T-cell (primary cell): ENCODE results near the gene TMEM164. TPM values are rescaled to one million over a fixed set of nuclear protein-coding genes. Genes with fewer than 3 reads are reported as not detected.

ENCODE experiments used
- ATAC-seq, 4 experiments: fragments of 200-7000 bp in 3 of 4; fragments of 150-1000 bp in 1 of 4; cut with Tn5 transposase; replicated peaks in 1 of 4; 1 replicate in 3 of 4; 2 replicates in 1 of 4; pipeline ENCODE4 v1.10.0; 2021; ENCODE audit warnings: moderate library complexity in 3 of 4, mild to moderate bottlenecking in 2 of 4, moderate number of reproducible peaks in 1 of 4
- CTCF ChIA-PET, 2 donors: fragments of 300-600 bp; sonication (Branson Sonifier 250); formaldehyde crosslinking; loops; one replicate each; lab custom pipeline; 2022; ENCODE audit warnings: antibody characterized with exemption in 2 of 2; lab: Charles Lee
- POLR2A ChIA-PET, 2 donors: fragments of 300-600 bp; sonication (Branson Sonifier 250); formaldehyde crosslinking; loops; one replicate each; lab custom pipeline; 2022; ENCODE audit warnings: antibody characterized with exemption in 2 of 2; lab: Charles Lee
- DNase-seq, 35 experiments: peaks; one replicate each; pipeline versions ENCODE4 v3.0.0 to v3.0.0-alpha.2; 2013 to 2023
- H3K27ac ChIP-seq: one replicate; pipeline ENCODE4 v1.5.1; 2013; ENCODE audit warnings: low read length
- H3K27me3 ChIP-seq, 2 experiments: replicated peaks in 1 of 2; 1 replicate in 1 of 2; 2 replicates in 1 of 2; pipeline versions ENCODE4 v1.6.1 to v1.7.0; 2013; ENCODE audit warnings: low read length in 1 of 2, mixed read lengths in 1 of 2; ENCODE audit not compliant: control insufficient read depth in 2 of 2, insufficient read depth in 2 of 2; ENCODE audit errors: extremely low read depth in 1 of 2
- H3K36me3 ChIP-seq, 2 donors: 1 replicate in 1 of 2; 2 replicates in 1 of 2; pipeline versions ENCODE4 v1.6.1 to v1.7.0; 2013; ENCODE audit warnings: low read length in 1 of 2; ENCODE audit not compliant: control insufficient read depth in 2 of 2, insufficient read depth in 1 of 2; ENCODE audit errors: extremely low read depth in 1 of 2
- H3K4me1 ChIP-seq, 2 experiments: 1 replicate in 1 of 2; 2 replicates in 1 of 2; pipeline versions ENCODE4 v1.6.1 to v1.7.0; 2013; ENCODE audit warnings: low read length in 2 of 2, mixed read lengths in 1 of 2; ENCODE audit not compliant: insufficient read depth in 2 of 2, control insufficient read depth in 1 of 2; ENCODE audit errors: extremely low read depth in 1 of 2
- H3K4me3 ChIP-seq, 2 donors: 1 replicate in 1 of 2; 2 replicates in 1 of 2; pipeline versions ENCODE4 v1.5.1 to v1.7.0; 2013; ENCODE audit warnings: mild to moderate bottlenecking in 2 of 2, low read length in 1 of 2, moderate library complexity in 1 of 2; ENCODE audit not compliant: control insufficient read depth in 1 of 2; ENCODE audit errors: extremely low read depth in 1 of 2
- H3K9me3 ChIP-seq: 2 replicates; pipeline ENCODE4 v1.7.0; 2013
- H3K27ac Mint-ChIP-seq, 2 donors: one replicate each; pipeline ENCODE4 v1.8.0; 2020 to 2021; ENCODE audit warnings: mild to moderate bottlenecking in 2 of 2, mixed read lengths in 2 of 2
- H3K27me3 Mint-ChIP-seq, 2 donors: one replicate each; pipeline ENCODE4 v1.8.0; 2021 to 2022; ENCODE audit warnings: mixed read lengths in 2 of 2
- H3K36me3 Mint-ChIP-seq: one replicate; pipeline ENCODE4 v1.8.0; 2021; ENCODE audit warnings: mixed read lengths
- H3K4me1 Mint-ChIP-seq, 3 donors: one replicate each; pipeline ENCODE4 v1.8.0; 2020 to 2022; ENCODE audit warnings: mixed read lengths in 3 of 3, mild to moderate bottlenecking in 1 of 3
- H3K4me3 Mint-ChIP-seq, 3 donors: one replicate each; pipeline ENCODE4 v1.8.0; 2020 to 2022; ENCODE audit warnings: mild to moderate bottlenecking in 3 of 3, mixed read lengths in 3 of 3, moderate library complexity in 3 of 3
- H3K9me3 Mint-ChIP-seq, 3 donors: one replicate each; pipeline ENCODE4 v1.8.0; 2020 to 2022; ENCODE audit warnings: mixed read lengths in 3 of 3
- WGBS: methylation state at CpG from one replicate; pipeline ENCODE4 v1.1.5; 2013; ENCODE audit warnings: missing lambda C conversion rate; ENCODE audit not compliant: insufficient coverage; 5-methylcytosine and 5-hydroxymethylcytosine counted together
- total RNA-seq, 35 experiments: library from RNA in 6 of 35; stranded (reverse) in 6 of 35; fragments of 120-200 nt in 1 of 35; gene quantifications; one replicate each; pipeline versions ENCODE4 v1.2.1 to v1.2.4 and lab custom pipeline; 2013 to 2026

The TMEM164 gene
- total RNA-seq, 5 donors from 2014 or later (not counting 1 experiment from before 2014, with no cell fraction given) = 16.9 to 20.6 (median 19.8) TPM

- Mint-ChIP-seq H3K36me3 (peaks cover 12% of the 10 kb centered on the region), H3K27me3 (no peaks in the 10 kb centered on the region), H3K4me1 (no peaks in the 10 kb centered on the region), H3K9me3 (no peaks in the 10 kb centered on the region), H3K4me3 (no peak overlapping the region), H3K27ac (no peak overlapping the region)
- H3K27me3 ChIP-seq = no peaks in the 10 kb centered on the region
- no peak for ATAC-seq
- ChIA-PET POLR2A (no interaction called here), CTCF (interaction anchor here in 1 of 2 donors (1.8 kb wide), 1 partner anchor 21 kb away, joined by 4 read pairs; no protein-coding TSS in a partner anchor)
- H3K4me3 ChIP-seq = no peak overlapping the region
- no peaks in the 10 kb centered on the region for H3K9me3 ChIP-seq
- no peaks in the 10 kb centered on the region for H3K4me1 ChIP-seq
- no peak overlapping the region for H3K27ac ChIP-seq
- H3K36me3 ChIP-seq = no peaks in the 10 kb centered on the region
- no peak for DNase-seq
- WGBS = 94% methylated on average over 5 of the region's 9 CpGs
Measured at GRCh38 chrX:110125446-110126162, 122.7 kb downstream of the TMEM164 start.

GRCh38 chrX:110131031-110131430, 128.1 kb downstream of the TMEM164 start:
- peaks cover 13% of the 10 kb centered on the region for H3K36me3 Mint-ChIP-seq
- H3K27ac Mint-ChIP-seq = no peak overlapping the region
- no peak for ATAC-seq

GRCh38 chrX:110132450-110133114, 129.7 kb downstream of the TMEM164 start:
- no peaks in the 10 kb centered on the region for H3K36me3 ChIP-seq
- H3K27me3 Mint-ChIP-seq = no peaks in the 10 kb centered on the region
- ChIA-PET CTCF (interaction anchor here in 1 of 2 donors (1.0 kb wide), 1 partner anchor 15 kb away, joined by 3 read pairs; no protein-coding TSS in a partner anchor), POLR2A (no interaction called here)
- H3K27ac ChIP-seq = no peak overlapping the region
- H3K4me1 Mint-ChIP-seq = no peaks in the 10 kb centered on the region
- H3K36me3 Mint-ChIP-seq = peaks cover 13% of the 10 kb centered on the region
- H3K4me3 Mint-ChIP-seq = no peak overlapping the region
- ATAC-seq = no peak
- no peaks in the 10 kb centered on the region for H3K9me3 Mint-ChIP-seq
- no peaks in the 10 kb centered on the region for H3K9me3 ChIP-seq
- no peak overlapping the region for H3K4me3 ChIP-seq
- no peaks in the 10 kb centered on the region for H3K4me1 ChIP-seq
- H3K27ac Mint-ChIP-seq = no peak overlapping the region
- H3K27me3 ChIP-seq = no peaks in the 10 kb centered on the region
- no CpG with 5 or more reads among the region's 1 CpG for WGBS
- DNase-seq = no peak

More at GRCh38 chrX:110131031-110131430, 128.1 kb downstream of the TMEM164 start:
- no peaks in the 10 kb centered on the region for H3K4me1 ChIP-seq
- DNase-seq = no peak
- WGBS = no CpG with 5 or more reads among the region's 1 CpG
- H3K9me3 ChIP-seq = no peaks in the 10 kb centered on the region
- H3K27me3 Mint-ChIP-seq = no peaks in the 10 kb centered on the region
- no peak overlapping the region for H3K4me3 ChIP-seq
- no peak overlapping the region for H3K4me3 Mint-ChIP-seq
- POLR2A ChIA-PET = no interaction called here
- H3K27me3 ChIP-seq = no peaks in the 10 kb centered on the region
- CTCF ChIA-PET = no interaction called here
- no peaks in the 10 kb centered on the region for H3K4me1 Mint-ChIP-seq
- no peaks in the 10 kb centered on the region for H3K36me3 ChIP-seq
- no peak overlapping the region for H3K27ac ChIP-seq
- no peaks in the 10 kb centered on the region for H3K9me3 Mint-ChIP-seq

GRCh38 chrX:110133735-110134370, 130.9 kb downstream of the TMEM164 start:
- CTCF ChIA-PET = no interaction called here
- Histone ChIP-seq H3K4me3 (no peak overlapping the region), H3K9me3 (no peaks in the 10 kb centered on the region), H3K27me3 (no peaks in the 10 kb centered on the region), H3K27ac (no peak overlapping the region), H3K4me1 (no peaks in the 10 kb centered on the region), H3K36me3 (no peaks in the 10 kb centered on the region)
- Mint-ChIP-seq H3K36me3 (peaks cover 13% of the 10 kb centered on the region), H3K4me3 (no peak overlapping the region), H3K27me3 (no peaks in the 10 kb centered on the region), H3K9me3 (no peaks in the 10 kb centered on the region), H3K4me1 (no peaks in the 10 kb centered on the region), H3K27ac (no peak overlapping the region)
- POLR2A ChIA-PET = no interaction called here
- no peak for DNase-seq
- no peak for ATAC-seq
- no CpG with 5 or more reads among the region's 5 CpGs for WGBS

GRCh38 chrX:110135618-110136017, 132.7 kb downstream of the TMEM164 start:
- H3K27me3 ChIP-seq = no peaks in the 10 kb centered on the region
- ChIA-PET POLR2A (no interaction called here), CTCF (no interaction called here)
- no peak overlapping the region for H3K4me3 ChIP-seq
- H3K4me3 Mint-ChIP-seq = no peak overlapping the region
- peaks cover 10% of the 10 kb centered on the region for H3K36me3 Mint-ChIP-seq
- H3K36me3 ChIP-seq = no peaks in the 10 kb centered on the region
- ATAC-seq (no peak), DNase-seq (no peak)
- H3K27me3 Mint-ChIP-seq = no peaks in the 10 kb centered on the region
- no CpG with 5 or more reads among the region's 1 CpG for WGBS
- H3K4me1 ChIP-seq = no peaks in the 10 kb centered on the region
- no peaks in the 10 kb centered on the region for H3K4me1 Mint-ChIP-seq
- H3K27ac ChIP-seq = no peak overlapping the region
- no peaks in the 10 kb centered on the region for H3K9me3 Mint-ChIP-seq
- H3K9me3 ChIP-seq = no peaks in the 10 kb centered on the region
- H3K27ac Mint-ChIP-seq = no peak overlapping the region

- Mint-ChIP-seq H3K9me3 (no peaks in the 10 kb centered on the region), H3K4me3 (no peak overlapping the region), H3K27ac (no peak overlapping the region), H3K36me3 (peaks cover 7% of the 10 kb centered on the region), H3K4me1 (no peaks in the 10 kb centered on the region), H3K27me3 (no peaks in the 10 kb centered on the region)
- POLR2A ChIA-PET = no interaction called here
- CTCF ChIA-PET = no interaction called here
- Histone ChIP-seq H3K36me3 (no peaks in the 10 kb centered on the region), H3K9me3 (no peaks in the 10 kb centered on the region), H3K27ac (no peak overlapping the region), H3K4me1 (no peaks in the 10 kb centered on the region), H3K27me3 (no peaks in the 10 kb centered on the region), H3K4me3 (no peak overlapping the region)
- ATAC-seq (no peak), DNase-seq (no peak)
- no CpG with 5 or more reads among the region's 4 CpGs for WGBS
Measured at GRCh38 chrX:110136136-110136535, 133.2 kb downstream of the TMEM164 start.
